Upper lobe of left lung (tissue), 6 donors: ENCODE results near the gene SBF1. TPM values are rescaled to one million over a fixed set of nuclear protein-coding genes. Genes with fewer than 3 reads are reported as not detected.

ENCODE experiments used
- ATAC-seq, 2 donors: fragments of 200-7000 bp; cut with Tn5 transposase; one replicate each; pipeline ENCODE4 v1.9.1; 2022; ENCODE audit warnings: mild to moderate bottlenecking in 2 of 2, moderate library complexity in 2 of 2; ENCODE audit not compliant: low FRiP score in 2 of 2
- DNase-seq, 2 donors: peaks; one replicate each; pipeline ENCODE4 v3.0.0-alpha.2; 2019 to 2020
- H3K27ac ChIP-seq, 4 donors: fragments of 200-600 bp; sonication (generic); one replicate each; pipeline ENCODE4 v1.5.1; 2016 to 2019
- H3K27me3 ChIP-seq, 4 donors: fragments of 200-600 bp; sonication (generic); one replicate each; pipeline ENCODE4 v1.5.1; 2017 to 2019
- H3K36me3 ChIP-seq, 4 donors: fragments of 200-600 bp; sonication (generic); one replicate each; pipeline ENCODE4 v1.5.1; 2016 to 2019
- H3K4me1 ChIP-seq, 4 donors: fragments of 200-600 bp; sonication (generic); one replicate each; pipeline ENCODE4 v1.5.1; 2018 to 2019
- H3K4me3 ChIP-seq, 4 donors: fragments of 200-600 bp; sonication (generic); one replicate each; pipeline ENCODE4 v1.5.1; 2017 to 2019; ENCODE audit warnings: mild to moderate bottlenecking in 2 of 4, moderate library complexity in 1 of 4
- H3K9me3 ChIP-seq, 4 donors: fragments of 200-600 bp; sonication (generic); one replicate each; pipeline ENCODE4 v1.5.1; 2018 to 2019
- CTCF ChIP-seq, 6 experiments: fragments of 450-650 bp in 4 of 6; fragments of 200-600 bp in 2 of 6; sonication (generic) in 2 of 6; IDR thresholded peaks; one replicate each; pipeline ENCODE4 v1.5.1; 2016 to 2019; ENCODE audit warnings: antibody characterized with exemption in 6 of 6
- EP300 ChIP-seq, 4 donors: sonication (generic); formaldehyde crosslinking; IDR thresholded peaks; one replicate each; pipeline ENCODE4 v1.5.1; 2017; ENCODE audit warnings: antibody characterized with exemption in 4 of 4, control low read depth in 2 of 4
- POLR2A ChIP-seq, 4 donors: fragments of 450-650 bp; IDR thresholded peaks; one replicate each; pipeline ENCODE4 v1.5.1; 2016 to 2017; ENCODE audit warnings: antibody characterized with exemption in 4 of 4, mild to moderate bottlenecking in 2 of 4
- POLR2AphosphoS5 ChIP-seq, 2 donors: sonication (generic); formaldehyde crosslinking; IDR thresholded peaks; one replicate each; pipeline ENCODE4 v1.5.1; 2017; ENCODE audit warnings: antibody characterized with exemption in 2 of 2
- WGBS, 2 donors: methylation state at CpG; one replicate each; pipeline ENCODE4 v1.1.5; 2017 to 2018; 5-methylcytosine and 5-hydroxymethylcytosine counted together
- total RNA-seq, 6 donors: library from RNA; depleted of rRNA in 4 of 6; stranded (reverse); fragments of >200 nt in 4 of 6; gene quantifications; one replicate each; pipeline versions ENCODE4 v1.1.0 to v1.2.1, GENCODE V29; 2016 to 2021
- donor health status: DM: no; HTN: no; CAD: no; lungs with moderate emphysema.
- donor health status: DM: no; HTN: yes; CAD: no; lungs with severe emphysema.

Gene SBF1
- total RNA-seq, 6 donors from 2014 or later = 44.6 to 117 (median 75.7) TPM

DNA sequence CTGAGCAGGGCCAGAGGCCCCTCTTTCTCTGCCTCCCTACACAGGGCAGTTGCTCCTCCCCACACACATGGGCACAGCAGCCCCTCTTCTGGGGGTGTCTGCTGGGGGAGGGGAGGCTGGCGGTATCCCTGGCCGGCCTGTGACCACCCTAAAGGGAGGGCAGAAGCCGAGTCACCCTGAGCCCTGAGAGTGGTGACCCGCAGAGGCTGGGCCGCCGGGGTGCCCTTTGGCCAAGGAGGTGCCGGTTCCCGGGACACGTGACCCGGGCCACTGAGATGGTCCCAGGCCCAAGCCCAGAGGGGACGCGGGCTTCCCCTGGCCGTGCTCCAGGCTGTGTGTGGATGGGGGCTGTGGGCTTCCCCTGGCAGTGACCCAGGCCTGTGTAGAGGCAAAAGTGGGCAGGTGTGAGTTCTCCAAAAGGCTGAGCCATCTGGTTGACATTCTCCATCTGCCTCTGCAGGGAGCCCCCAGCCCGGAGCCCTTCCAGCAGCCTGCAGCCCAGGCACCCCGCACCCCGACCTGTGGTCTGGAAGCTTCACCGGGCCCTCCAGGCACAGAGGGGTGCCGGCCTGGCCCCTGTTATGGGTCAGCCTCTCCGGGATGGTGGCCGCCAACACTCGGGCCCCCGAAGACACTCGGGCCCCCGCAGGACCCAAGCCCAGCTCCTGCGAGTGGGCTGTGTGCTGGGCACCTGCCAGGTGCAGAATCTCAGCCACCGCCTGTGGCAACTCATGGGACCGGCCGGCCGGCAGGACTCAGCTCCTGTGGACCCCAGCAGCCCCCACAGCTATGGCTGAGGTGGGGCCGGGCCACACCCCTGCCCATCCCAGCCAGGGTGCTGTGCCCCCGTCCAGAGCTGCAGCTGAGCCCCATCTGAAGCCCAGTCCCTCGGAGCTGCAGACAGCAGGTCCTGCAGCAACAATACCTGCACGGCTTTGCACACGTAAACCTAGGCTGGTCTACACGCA is 7.6 kb upstream of the SBF1 start:
- WGBS, 2 donors = 67% methylated on average over 24 of the region's 35 CpGs; no CpG with 5 or more reads in 1 of the 2 donors
- Histone ChIP-seq H3K27me3 (peaks cover 0 to 22% (median 13%) of the 10 kb centered on the region in 4 donors), H3K27ac (no peak overlapping the region), H3K4me3 (peak overlapping the region; percentile 23 to 64 (median 60)), H3K4me1 (peaks cover 12 to 17% (median 13%) of the 10 kb centered on the region in 4 donors), H3K9me3 (no peaks in the 10 kb centered on the region), H3K36me3 (no peaks in the 10 kb centered on the region)
- TF ChIP-seq POLR2A (IDR thresholded peaks at IDR 0.05) = no peak
- TF ChIP-seq POLR2AphosphoS5 (IDR thresholded peaks at IDR 0.05) = no peak
- TF ChIP-seq CTCF (IDR thresholded peaks at IDR 0.05) = no peak
- no peak for TF ChIP-seq EP300 (IDR thresholded peaks at IDR 0.05)
- peak in 1 of 2 donors; percentile 80 for DNase-seq
- ATAC-seq = no peak

- H3K36me3 ChIP-seq = no peaks in the 10 kb centered on the region
- peak within 1 kb of the TSS in 1 of 4 donors; percentile 24 for H3K27ac ChIP-seq
- TF ChIP-seq EP300 (IDR thresholded peaks at IDR 0.05) = no peak
- 3 to 5% methylated on average over 7 to 31 of the region's 70 CpGs for WGBS, 2 donors
- no peaks in the 10 kb centered on the region for H3K9me3 ChIP-seq
- DNase-seq (peak; percentile 49 to 93), ATAC-seq (peak in 1 of 2 donors; percentile 58)
- H3K4me3 ChIP-seq = peak within 1 kb of the TSS; percentile 23 to 64 (median 60)
- peaks cover 12 to 17% (median 13%) of the 10 kb centered on the region in 4 donors for H3K4me1 ChIP-seq
- H3K27me3 ChIP-seq = peaks cover 0 to 22% (median 13%) of the 10 kb centered on the region in 4 donors
Measured at GRCh38 chr22:50481440-50482106, 6.7 kb upstream of the SBF1 start, which contains the start of gene ADM2. Gene ADM2 (plus strand): TSS chr22:50481543. CDS start chr22:50481848, 305 bp downstream.

GRCh38 chr22:50481045-50481439 is 6.2 kb upstream of the SBF1 start:
- Histone ChIP-seq H3K36me3 (no peaks in the 10 kb centered on the region), H3K27me3 (peaks cover 0 to 22% (median 13%) of the 10 kb centered on the region in 4 donors), H3K4me3 (peak overlapping the region; percentile 23 to 64 (median 60)), H3K4me1 (peaks cover 12 to 17% (median 13%) of the 10 kb centered on the region in 4 donors), H3K27ac (no peak overlapping the region), H3K9me3 (no peaks in the 10 kb centered on the region)
- ATAC-seq (no peak), DNase-seq (peak in 1 of 2 donors; percentile 82)
- TF ChIP-seq POLR2A (IDR thresholded peaks at IDR 0.05) = no peak
- no peak for TF ChIP-seq POLR2AphosphoS5 (IDR thresholded peaks at IDR 0.05)
- TF ChIP-seq EP300 (IDR thresholded peaks at IDR 0.05) = no peak
- TF ChIP-seq CTCF (IDR thresholded peaks at IDR 0.05) = no peak
- 14% methylated on average over 21 of the region's 45 CpGs; no CpG with 5 or more reads in 1 of the 2 donors for WGBS, 2 donors

- TF ChIP-seq POLR2A (IDR thresholded peaks at IDR 0.05) = no peak
- no peak for TF ChIP-seq CTCF (IDR thresholded peaks at IDR 0.05)
- TF ChIP-seq EP300 (IDR thresholded peaks at IDR 0.05) = no peak
- TF ChIP-seq POLR2AphosphoS5 (IDR thresholded peaks at IDR 0.05) = no peak
- H3K4me1 ChIP-seq = peaks cover 17 to 24% (median 18%) of the 10 kb centered on the region in 4 donors
- 64 to 74% methylated on average over 11 of the region's 11 CpGs for WGBS, 2 donors
- no peaks in the 10 kb centered on the region for H3K9me3 ChIP-seq
- ATAC-seq (no peak), DNase-seq (no peak)
- H3K36me3 ChIP-seq = no peaks in the 10 kb centered on the region
- no peak overlapping the region for H3K4me3 ChIP-seq
- peaks cover 0 to 22% (median 13%) of the 10 kb centered on the region in 4 donors for H3K27me3 ChIP-seq
- no peak overlapping the region for H3K27ac ChIP-seq
Measured at GRCh38 chr22:50479721-50480120, 4.9 kb upstream of the SBF1 start.

DNA sequence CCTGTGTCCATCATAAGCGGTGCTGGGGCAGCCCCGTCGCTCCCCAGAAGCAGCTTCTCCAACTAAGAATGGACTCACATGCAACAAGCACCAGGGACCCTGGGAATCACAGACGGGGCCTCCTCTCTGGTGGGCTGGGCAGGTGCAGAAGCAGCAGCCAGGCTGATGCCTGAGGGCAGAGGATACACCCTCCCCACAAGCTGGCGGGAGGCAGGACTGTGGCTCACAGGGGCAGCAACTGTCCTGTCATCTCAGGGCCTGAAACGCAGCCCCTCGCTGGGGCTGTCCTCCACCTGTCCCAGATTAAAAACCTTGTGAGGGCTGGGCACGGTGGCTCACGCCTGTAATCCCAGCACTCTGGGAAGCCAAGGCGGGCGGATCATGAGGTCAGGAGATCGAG is 3.1 kb upstream of the SBF1 start:
- Histone ChIP-seq H3K4me1 (peaks cover 28 to 38% (median 30%) of the 10 kb centered on the region in 4 donors), H3K27ac (no peak overlapping the region), H3K27me3 (peaks cover 0 to 21% (median 13%) of the 10 kb centered on the region in 4 donors), H3K36me3 (no peaks in the 10 kb centered on the region), H3K9me3 (no peaks in the 10 kb centered on the region), H3K4me3 (no peak overlapping the region)
- ATAC-seq (no peak), DNase-seq (no peak)
- no peak for TF ChIP-seq POLR2AphosphoS5 (IDR thresholded peaks at IDR 0.05)
- TF ChIP-seq EP300 (IDR thresholded peaks at IDR 0.05) = no peak
- TF ChIP-seq CTCF (IDR thresholded peaks at IDR 0.05) = no peak
- TF ChIP-seq POLR2A (IDR thresholded peaks at IDR 0.05) = no peak
- WGBS, 2 donors = 84 to 97% methylated on average over 9 to 12 of the region's 12 CpGs
